CD4-positive, CD25-positive, alpha-beta regulatory T cell (primary cell): ENCODE measurements around the gene FADS6. TPM values are rescaled to one million over a fixed set of nuclear protein-coding genes. Genes with fewer than 3 reads are reported as not detected.
A peak's percentile ranks its signal among the peaks of the same experiment; 100 is the strongest.

Source experiments
- ATAC-seq, 2 donors: fragments of 150-1000 bp; cut with Tn5 transposase; one replicate each; pipeline ENCODE4 v1.10.0; 2021; ENCODE audit warnings: low read depth in 2 of 2, moderate number of reproducible peaks in 2 of 2, moderate library complexity in 1 of 2
- DNase-seq, 3 donors: peaks; one replicate each; pipeline versions ENCODE4 v3.0.0 to v3.0.0-alpha.2; 2012 to 2022; ENCODE audit warnings: mixed read lengths in 1 of 3
- H3K27ac ChIP-seq: one replicate; pipeline ENCODE4 v1.7.0; 2013; ENCODE audit warnings: mild to moderate bottlenecking, low read length; ENCODE audit not compliant: insufficient read depth, poor library complexity, severe bottlenecking
- H3K27me3 ChIP-seq: one replicate; pipeline ENCODE4 v1.7.0; 2013; ENCODE audit warnings: low read length; ENCODE audit not compliant: control insufficient read depth, insufficient read depth
- H3K36me3 ChIP-seq: one replicate; pipeline ENCODE4 v1.7.0; 2013; ENCODE audit warnings: mild to moderate bottlenecking, low read length, moderate library complexity; ENCODE audit not compliant: control insufficient read depth, insufficient read depth
- H3K4me1 ChIP-seq: 2 replicates; pipeline ENCODE4 v1.7.0; 2013; ENCODE audit warnings: mild to moderate bottlenecking, low read length; ENCODE audit not compliant: insufficient read depth, control insufficient read depth, poor library complexity, severe bottlenecking
- H3K4me3 ChIP-seq: one replicate; pipeline ENCODE4 v1.7.0; 2013; ENCODE audit warnings: low read depth, mild to moderate bottlenecking, low read length, moderate library complexity
- H3K9me3 ChIP-seq, 2 experiments: 1 replicate in 1 of 2; 2 replicates in 1 of 2; pipeline ENCODE4 v1.7.0; 2013; ENCODE audit warnings: low read length in 2 of 2, mild to moderate bottlenecking in 1 of 2, moderate library complexity in 1 of 2; ENCODE audit not compliant: control insufficient read depth in 2 of 2
- H3K27ac Mint-ChIP-seq, 3 donors: one replicate each; pipeline ENCODE4 v1.8.0; 2020 to 2022; ENCODE audit warnings: mild to moderate bottlenecking in 3 of 3, mixed read lengths in 3 of 3, moderate library complexity in 2 of 3
- H3K27me3 Mint-ChIP-seq: one replicate; pipeline ENCODE4 v1.8.0; 2022; ENCODE audit warnings: mild to moderate bottlenecking, mixed read lengths
- H3K36me3 Mint-ChIP-seq: one replicate; pipeline ENCODE4 v1.8.0; 2020; ENCODE audit warnings: mixed read lengths
- H3K4me1 Mint-ChIP-seq, 4 donors: one replicate each; pipeline ENCODE4 v1.8.0; 2020 to 2022; ENCODE audit warnings: mixed read lengths in 4 of 4, mild to moderate bottlenecking in 1 of 4
- H3K4me3 Mint-ChIP-seq, 4 donors: one replicate each; pipeline ENCODE4 v1.8.0; 2020 to 2022; ENCODE audit warnings: mild to moderate bottlenecking in 4 of 4, mixed read lengths in 4 of 4, moderate library complexity in 3 of 4
- H3K9me3 Mint-ChIP-seq, 7 donors: one replicate each; pipeline ENCODE4 v1.8.0; 2020 to 2022; ENCODE audit warnings: mixed read lengths in 7 of 7, mild to moderate bottlenecking in 3 of 7, moderate library complexity in 2 of 7
- polyA plus RNA-seq, 4 donors: library from polyadenylated mRNA; unstranded; fragments of 300-500 nt; fragmentation: Illumina TruSeq; gene quantifications; one replicate each; pipeline ENCODE4 v1.2.3, GENCODE V29; 2021
- total RNA-seq: library from RNA; stranded (reverse); gene quantifications from one replicate; pipeline ENCODE4 v1.2.3, GENCODE V29; 2022

Gene FADS6
- total and polyA plus RNA-seq, 5 donors from 2014 or later = not detected

GRCh38 chr17:74842146-74842598, 51.3 kb downstream of the FADS6 start:
- Mint-ChIP-seq H3K27ac (no peak overlapping the region), H3K9me3 (peaks cover 0 to 2% (median 0%) of the 10 kb centered on the region in 7 donors), H3K27me3 (peaks cover 27% of the 10 kb centered on the region), H3K4me3 (no peak overlapping the region), H3K36me3 (peaks cover 16% of the 10 kb centered on the region), H3K4me1 (peaks cover 5 to 18% (median 7%) of the 10 kb centered on the region in 4 donors)
- Histone ChIP-seq H3K4me1 (no peaks in the 10 kb centered on the region), H3K27ac (no peak overlapping the region), H3K9me3 (no peaks in the 10 kb centered on the region), H3K27me3 (no peaks in the 10 kb centered on the region), H3K36me3 (peaks cover 3% of the 10 kb centered on the region), H3K4me3 (no peak overlapping the region)
- ATAC-seq (no peak), DNase-seq (no peak)

- Histone ChIP-seq H3K27ac (no peak overlapping the region), H3K4me3 (no peak overlapping the region), H3K27me3 (no peaks in the 10 kb centered on the region), H3K9me3 (no peaks in the 10 kb centered on the region), H3K36me3 (peaks cover 10% of the 10 kb centered on the region), H3K4me1 (no peaks in the 10 kb centered on the region)
- Mint-ChIP-seq H3K27ac (no peak overlapping the region), H3K36me3 (peaks cover 24% of the 10 kb centered on the region), H3K4me3 (no peak overlapping the region), H3K4me1 (peaks cover 5 to 18% (median 7%) of the 10 kb centered on the region in 4 donors), H3K9me3 (peaks cover 0 to 2% (median 0%) of the 10 kb centered on the region in 7 donors), H3K27me3 (peaks cover 27% of the 10 kb centered on the region)
- ATAC-seq (no peak), DNase-seq (no peak)
Observed at GRCh38 chr17:74840989-74841666, 52.3 kb downstream of the FADS6 start.

- peaks cover 23% of the 10 kb centered on the region for H3K27me3 Mint-ChIP-seq
- no peaks in the 10 kb centered on the region for H3K27me3 ChIP-seq
- no peak overlapping the region for H3K4me3 ChIP-seq
- peaks cover 32% of the 10 kb centered on the region for H3K36me3 Mint-ChIP-seq
- H3K4me3 Mint-ChIP-seq = no peak overlapping the region
- H3K9me3 ChIP-seq = no peaks in the 10 kb centered on the region
- H3K4me1 Mint-ChIP-seq = peaks cover 5 to 18% (median 7%) of the 10 kb centered on the region in 4 donors
- H3K4me1 ChIP-seq = no peaks in the 10 kb centered on the region
- no peak for DNase-seq
- peaks cover 14% of the 10 kb centered on the region for H3K36me3 ChIP-seq
- no peak overlapping the region for H3K27ac Mint-ChIP-seq
- no peak overlapping the region for H3K27ac ChIP-seq
- H3K9me3 Mint-ChIP-seq = peaks cover 0 to 2% (median 0%) of the 10 kb centered on the region in 7 donors
- ATAC-seq = no peak
Observed at GRCh38 chr17:74839990-74840852, 53.2 kb downstream of the FADS6 start.

DNA sequence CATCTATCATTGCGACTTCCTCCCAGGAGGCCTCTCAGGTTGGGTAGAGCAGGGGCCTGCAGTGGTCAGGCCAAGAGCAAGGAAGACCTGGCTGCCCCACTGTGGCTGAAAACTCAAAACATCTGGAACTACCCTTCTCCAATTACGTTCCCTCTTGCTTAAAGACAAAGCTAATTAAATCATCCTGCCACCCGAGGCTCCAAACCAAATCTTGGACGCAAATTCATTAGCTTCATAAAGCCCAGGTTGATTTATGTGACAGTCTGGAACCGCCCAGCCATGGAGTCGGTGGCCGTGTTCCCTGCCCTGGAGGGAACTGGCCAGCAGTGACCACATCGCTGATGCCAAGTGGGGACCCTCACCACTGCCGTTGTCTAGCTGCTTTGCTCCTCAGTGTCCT, 55.2 kb downstream of the FADS6 start:
- ATAC-seq (no peak), DNase-seq (no peak)
- H3K27ac Mint-ChIP-seq = no peak overlapping the region
- Histone ChIP-seq H3K4me3 (no peak overlapping the region), H3K27me3 (no peaks in the 10 kb centered on the region), H3K9me3 (no peaks in the 10 kb centered on the region), H3K4me1 (no peaks in the 10 kb centered on the region), H3K27ac (no peak overlapping the region), H3K36me3 (peaks cover 14% of the 10 kb centered on the region)
- H3K9me3 Mint-ChIP-seq = no peaks in the 10 kb centered on the region
- no peak overlapping the region for H3K4me3 Mint-ChIP-seq
- H3K4me1 Mint-ChIP-seq = peaks cover 5 to 16% (median 7%) of the 10 kb centered on the region in 4 donors
- H3K36me3 Mint-ChIP-seq = peaks cover 33% of the 10 kb centered on the region
- peaks cover 17% of the 10 kb centered on the region for H3K27me3 Mint-ChIP-seq

- Mint-ChIP-seq H3K4me3 (no peak overlapping the region), H3K4me1 (peaks cover 5 to 13% (median 7%) of the 10 kb centered on the region in 4 donors), H3K27ac (peak overlapping the region in 1 of 3 donors; percentile 79), H3K36me3 (peaks cover 32% of the 10 kb centered on the region), H3K9me3 (no peaks in the 10 kb centered on the region), H3K27me3 (peaks cover 15% of the 10 kb centered on the region)
- H3K36me3 ChIP-seq = peaks cover 14% of the 10 kb centered on the region
- H3K9me3 ChIP-seq = no peaks in the 10 kb centered on the region
- H3K27me3 ChIP-seq = no peaks in the 10 kb centered on the region
- H3K4me1 ChIP-seq = no peaks in the 10 kb centered on the region
- no peak overlapping the region for H3K27ac ChIP-seq
- DNase-seq (no peak), ATAC-seq (no peak)
- no peak overlapping the region for H3K4me3 ChIP-seq
Observed at GRCh38 chr17:74836691-74837467, 56.6 kb downstream of the FADS6 start.

DNA sequence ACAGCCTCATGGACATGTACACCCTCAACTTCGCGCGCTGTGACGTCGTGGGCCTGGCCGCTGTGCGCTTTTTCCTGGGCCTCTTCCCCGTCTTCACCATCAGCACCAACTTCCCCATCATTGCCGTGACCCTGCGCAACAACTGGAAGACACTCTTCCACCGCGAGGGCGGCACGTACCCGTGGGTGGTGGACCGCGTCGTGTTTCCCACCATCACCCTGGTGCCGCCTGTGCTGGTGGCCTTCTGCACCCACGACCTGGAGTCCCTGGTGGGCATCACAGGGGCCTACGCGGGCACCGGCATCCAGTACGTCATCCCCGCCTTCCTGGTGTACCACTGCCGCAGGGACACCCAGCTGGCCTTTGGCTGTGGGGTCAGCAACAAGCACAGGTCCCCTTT, 57.2 kb downstream of the FADS6 start:
- H3K4me3 ChIP-seq = no peak overlapping the region
- H3K36me3 ChIP-seq = peaks cover 14% of the 10 kb centered on the region
- no peaks in the 10 kb centered on the region for H3K9me3 ChIP-seq
- peaks cover 3 to 8% (median 6%) of the 10 kb centered on the region in 4 donors for H3K4me1 Mint-ChIP-seq
- ATAC-seq (no peak), DNase-seq (no peak)
- H3K27me3 Mint-ChIP-seq = peaks cover 9% of the 10 kb centered on the region
- H3K27ac ChIP-seq = no peak overlapping the region
- no peaks in the 10 kb centered on the region for H3K9me3 Mint-ChIP-seq
- H3K27me3 ChIP-seq = no peaks in the 10 kb centered on the region
- H3K4me3 Mint-ChIP-seq = no peak overlapping the region
- H3K4me1 ChIP-seq = no peaks in the 10 kb centered on the region
- H3K27ac Mint-ChIP-seq = no peak overlapping the region
- peaks cover 30% of the 10 kb centered on the region for H3K36me3 Mint-ChIP-seq

GRCh38 chr17:74833501-74834377, 59.7 kb downstream of the FADS6 start:
- Mint-ChIP-seq H3K9me3 (no peaks in the 10 kb centered on the region), H3K4me3 (no peak overlapping the region), H3K27me3 (no peaks in the 10 kb centered on the region), H3K36me3 (peaks cover 35% of the 10 kb centered on the region), H3K27ac (no peak overlapping the region), H3K4me1 (no peaks in the 10 kb centered on the region)
- Histone ChIP-seq H3K9me3 (no peaks in the 10 kb centered on the region), H3K4me3 (no peak overlapping the region), H3K27ac (no peak overlapping the region), H3K36me3 (peaks cover 14% of the 10 kb centered on the region), H3K4me1 (no peaks in the 10 kb centered on the region), H3K27me3 (no peaks in the 10 kb centered on the region)
- DNase-seq (no peak), ATAC-seq (no peak)
